ENCODE data around the gene SLC2A8.

GRCh38 chr9:127417131-127418036 lies 20.4 kb downstream of the SLC2A8 start:
- TF ChIP-seq CTCF (IDR thresholded peaks at IDR 0.05) (no peak), EZH2 (IDR thresholded peaks at IDR 0.05; ENCODE audit: borderline replicate concordance, insufficient read depth, low read depth, low read length, poor library complexity, severe bottlenecking) (no peak)
